ENCODE measurements around the gene MON1B. TPM values are rescaled to one million over a fixed set of nuclear protein-coding genes. Genes with fewer than 3 reads are reported as not detected.

The MON1B gene
- total and polyA plus RNA-seq, 2 of the 13 experiments (the other 11 are each of a cell fraction or from before 2014, with no cell fraction given): 13.4 to 15.6 TPM

DNA sequence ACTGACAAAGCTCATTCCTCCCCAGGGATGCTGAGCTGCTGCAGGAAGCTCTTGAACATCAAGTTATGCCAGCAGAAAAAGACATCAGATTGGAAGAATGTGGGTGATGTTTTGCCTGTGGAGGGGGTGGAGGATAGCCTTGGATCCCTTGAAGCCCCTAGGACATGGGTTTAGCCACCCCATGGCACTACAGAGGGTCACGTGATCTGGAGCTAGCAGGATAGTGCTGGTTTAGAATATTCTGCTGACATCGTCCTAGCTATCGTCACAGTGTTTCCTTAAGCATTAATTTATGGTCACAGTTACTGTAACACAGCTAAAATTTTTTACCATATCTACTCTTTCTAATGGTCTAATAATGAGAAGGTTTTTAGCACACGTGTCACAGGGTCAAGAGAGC, 20.2 kb upstream of the MON1B start:
- no peak overlapping the region for H3K4me2 ChIP-seq (ENCODE audit: low read depth, low read length)
- H3K4me1 ChIP-seq (ENCODE audit: insufficient read depth, low read length): no peaks in the 10 kb centered on the region
- ChIA-PET POLR2A (no interaction called here), CTCF (ENCODE audit: low intra/inter-chr PET ratio, low total read pairs) (interaction anchor here (1.3 to 4.1 kb wide), 2 partner anchors 891 to 1382 kb away, joined by 4 to 37 read pairs; no protein-coding TSS in a partner anchor)
- intact Hi-C loops (cut with micrococcal nuclease; ENCODE audit: unreplicated experiment): loop anchor here (1.0 to 5.0 kb wide), 3 partner anchors 319 to 1382 kb away; no protein-coding TSS in a partner anchor
- H4K20me1 ChIP-seq (ENCODE audit: insufficient read depth, low read length): no peaks in the 10 kb centered on the region
- no peaks in the 10 kb centered on the region for H3K27me3 ChIP-seq (ENCODE audit: control insufficient read depth in 1 of 2, insufficient read depth in 2 of 2, low read length in 2 of 2)
- H3K79me2 ChIP-seq (ENCODE audit: insufficient read depth, low read length): no peaks in the 10 kb centered on the region
- in situ Hi-C loops (cut with HindIII; ENCODE audit: extremely low pct_ligation_motif_present, low pct_unique_long_range_greater_than_20kb): loop anchor here (5.0 to 25.0 kb wide), 3 partner anchors 509 to 1384 kb away; partner anchors contain the start of gene CNTNAP4
- 33% methylated on average over 4 of the region's 4 CpGs for WGBS (ENCODE audit: low lambda C conversion rate)
- no peaks in the 10 kb centered on the region for H3K36me3 ChIP-seq (replicated peaks in 1 of 2; ENCODE audit: control insufficient read depth in 1 of 2, insufficient read depth in 2 of 2, low read length in 2 of 2)
- H3K9me3 ChIP-seq (ENCODE audit: low read length): no peaks in the 10 kb centered on the region
- H3K9ac ChIP-seq (ENCODE audit: insufficient read depth, low read depth, low read length): no peak overlapping the region
- no peak overlapping the region for H2AFZ ChIP-seq (ENCODE audit: low read length)
- DNase-seq (ENCODE audit: low spot score) (no peak), ATAC-seq (no peak), FAIRE-seq (no peak)
- peak; percentile 79 for TF ChIP-seq RAD51 (IDR thresholded peaks at IDR 0.05; ENCODE audit: borderline replicate concordance)
- TF ChIP-seq, protein P1, sequence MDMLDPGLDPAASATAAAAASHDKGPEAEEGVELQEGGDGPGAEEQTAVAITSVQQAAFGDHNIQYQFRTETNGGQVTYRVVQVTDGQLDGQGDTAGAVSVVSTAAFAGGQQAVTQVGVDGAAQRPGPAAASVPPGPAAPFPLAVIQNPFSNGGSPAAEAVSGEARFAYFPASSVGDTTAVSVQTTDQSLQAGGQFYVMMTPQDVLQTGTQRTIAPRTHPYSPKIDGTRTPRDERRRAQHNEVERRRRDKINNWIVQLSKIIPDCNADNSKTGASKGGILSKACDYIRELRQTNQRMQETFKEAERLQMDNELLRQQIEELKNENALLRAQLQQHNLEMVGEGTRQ (IDR thresholded peaks at IDR 0.05; ENCODE audit: low read depth, low read length): peak; percentile 70
- TF ChIP-seq, protein P1 (CRISPR knock-in tag; IDR thresholded peaks at IDR 0.05; ENCODE audit: borderline replicate concordance): no peak; the same call in 1 of the 2 replicates
- TF ChIP-seq ZNF619 (CRISPR knock-in tag; IDR thresholded peaks at IDR 0.05): no peak
- BruUV-seq (replicated peaks): no TSS peak
- H3K4me3 ChIP-seq (replicated peaks in 1 of 3; ENCODE audit: insufficient read depth in 1 of 3, low read depth in 2 of 3, low read length in 3 of 3): no peak overlapping the region
- H3K27ac ChIP-seq (ENCODE audit: extremely low read length, insufficient read depth, low read length): no peak overlapping the region
